Mononuclear cell (primary cell): Measurements from ENCODE around the gene SIAH2. TPM values are rescaled to one million over a fixed set of nuclear protein-coding genes. Genes with fewer than 3 reads are reported as not detected.

Source experiments
- H3K27me3 ChIP-seq: 2 replicates; pipeline ENCODE4 v1.6.0; 2011; ENCODE audit warnings: low read length, control low read depth; ENCODE audit not compliant: insufficient read depth
- H3K4me1 ChIP-seq: 2 replicates; pipeline ENCODE4 v1.5.1; 2011; ENCODE audit warnings: mild to moderate bottlenecking, low read length, control low read depth; ENCODE audit not compliant: insufficient read depth
- H3K4me3 ChIP-seq: 2 replicates; pipeline ENCODE4 v1.5.1; 2011; ENCODE audit warnings: mild to moderate bottlenecking, low read length, moderate library complexity
- H3K9me3 ChIP-seq: 2 replicates; pipeline ENCODE4 v1.5.1; 2011; ENCODE audit warnings: low read depth, mild to moderate bottlenecking, control low read depth, low read length
- total RNA-seq: library from RNA; depleted of rRNA; stranded (reverse); fragments of >200 nt; gene quantifications from one replicate; pipeline ENCODE4 v1.2.3, GENCODE V29; 2012

SIAH2 gene
- total RNA-seq, 1 donor, result 44.0 TPM

GRCh38 chr3:150747886-150748683 is 14.9 kb downstream of the SIAH2 start:
- no peaks in the 10 kb centered on the region for H3K27me3 ChIP-seq
- H3K4me3 ChIP-seq, result no peak overlapping the region
- peaks cover 38% of the 10 kb centered on the region for H3K4me1 ChIP-seq
- H3K9me3 ChIP-seq, result no peaks in the 10 kb centered on the region

- no peaks in the 10 kb centered on the region for H3K9me3 ChIP-seq
- no peaks in the 10 kb centered on the region for H3K27me3 ChIP-seq
- peaks cover 33% of the 10 kb centered on the region for H3K4me1 ChIP-seq
- H3K4me3 ChIP-seq, result no peak overlapping the region
These were observed 16.0 kb downstream of the SIAH2 start for GRCh38 chr3:150746791-150747590.

DNA sequence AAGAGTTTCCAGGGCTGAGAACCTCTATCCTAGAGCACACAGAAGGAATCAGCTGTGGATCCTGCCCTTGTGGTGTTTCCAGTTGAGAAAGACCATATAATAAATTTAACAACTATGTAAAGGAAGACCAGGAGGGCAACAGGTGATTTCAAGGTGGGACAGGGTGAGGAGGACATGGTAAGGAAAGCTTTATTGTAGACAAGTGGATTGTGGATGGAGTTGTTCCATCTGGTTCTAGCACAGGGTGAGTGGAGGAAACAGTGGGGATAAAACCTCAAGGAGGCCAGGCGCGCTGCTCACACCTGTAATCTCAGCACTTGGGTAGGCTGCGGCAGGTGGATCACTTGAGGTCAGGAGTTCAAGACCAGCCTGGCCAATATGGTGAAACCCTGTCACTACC is 17.1 kb downstream of the SIAH2 start:
- Histone ChIP-seq H3K4me1 (peaks cover 23% of the 10 kb centered on the region), H3K27me3 (no peaks in the 10 kb centered on the region), H3K4me3 (no peak overlapping the region), H3K9me3 (no peaks in the 10 kb centered on the region)

DNA sequence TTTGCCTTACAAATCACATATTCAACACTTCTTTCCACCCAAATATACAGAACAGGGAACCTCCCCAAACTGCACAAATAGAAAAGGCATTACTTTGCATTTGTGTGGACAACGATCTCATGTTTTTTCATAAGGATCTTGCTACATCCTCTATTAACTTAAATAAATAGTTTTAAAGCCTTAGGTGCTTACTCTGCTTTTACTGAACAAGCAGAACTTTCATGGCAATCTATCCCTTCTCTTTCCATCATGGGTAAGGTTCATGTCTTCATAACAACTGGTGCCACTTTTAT is 18.1 kb downstream of the SIAH2 start:
- Histone ChIP-seq H3K4me3 (no peak overlapping the region), H3K9me3 (no peaks in the 10 kb centered on the region), H3K4me1 (peaks cover 33% of the 10 kb centered on the region), H3K27me3 (no peaks in the 10 kb centered on the region)

DNA sequence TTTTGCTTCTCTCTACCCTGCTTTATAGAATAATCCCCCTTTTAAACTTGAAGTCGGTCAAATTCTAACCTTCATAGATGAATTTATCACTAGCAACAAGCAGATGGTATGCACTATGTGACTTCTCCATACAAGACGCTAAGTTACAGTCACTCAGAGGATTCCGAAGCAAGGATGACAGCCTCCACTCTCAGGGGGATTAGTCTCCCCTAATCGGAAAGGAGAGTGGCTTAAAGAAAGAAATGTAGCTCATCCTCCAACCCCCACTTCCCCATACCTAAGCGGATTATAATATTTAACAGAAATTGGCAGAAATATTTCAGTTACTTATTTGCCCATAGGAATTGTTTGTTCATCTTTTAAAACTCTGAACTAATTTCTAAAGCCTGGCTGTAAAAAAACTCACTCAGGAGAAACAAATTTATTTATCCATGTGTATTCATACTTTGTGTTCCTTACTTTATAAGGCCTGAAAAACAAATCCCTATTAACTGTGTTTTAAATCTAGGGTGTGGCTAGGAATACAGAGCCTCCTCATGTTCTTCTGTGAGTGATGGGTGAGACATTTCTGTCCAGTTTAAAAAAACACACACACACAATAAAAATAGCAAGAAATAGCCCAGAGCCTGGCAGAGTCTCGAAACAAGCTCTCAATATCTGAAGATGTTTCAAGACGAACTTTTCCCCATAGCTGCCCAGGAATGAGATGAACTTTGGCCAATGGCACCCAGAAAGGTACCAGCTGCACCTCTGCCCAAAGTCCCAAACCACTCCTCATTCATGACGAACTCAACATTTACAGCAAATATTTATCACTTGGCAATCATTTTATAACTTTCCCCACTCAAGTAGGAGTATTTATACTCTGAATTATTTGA is 18.7 kb downstream of the SIAH2 start:
- Histone ChIP-seq H3K4me3 (no peak overlapping the region), H3K4me1 (peaks cover 38% of the 10 kb centered on the region)

GRCh38 chr3:150743508-150743907 is 19.5 kb downstream of the SIAH2 start:
- Histone ChIP-seq H3K9me3 (no peaks in the 10 kb centered on the region), H3K4me3 (no peak overlapping the region), H3K27me3 (no peaks in the 10 kb centered on the region), H3K4me1 (peaks cover 39% of the 10 kb centered on the region)

More for the DNA sequence above, 18.7 kb downstream of the SIAH2 start:
- no peaks in the 10 kb centered on the region for H3K27me3 ChIP-seq
- H3K9me3 ChIP-seq, result no peaks in the 10 kb centered on the region

GRCh38 chr3:150742679-150743078 is 20.3 kb downstream of the SIAH2 start:
- no peak overlapping the region for H3K4me3 ChIP-seq

DNA sequence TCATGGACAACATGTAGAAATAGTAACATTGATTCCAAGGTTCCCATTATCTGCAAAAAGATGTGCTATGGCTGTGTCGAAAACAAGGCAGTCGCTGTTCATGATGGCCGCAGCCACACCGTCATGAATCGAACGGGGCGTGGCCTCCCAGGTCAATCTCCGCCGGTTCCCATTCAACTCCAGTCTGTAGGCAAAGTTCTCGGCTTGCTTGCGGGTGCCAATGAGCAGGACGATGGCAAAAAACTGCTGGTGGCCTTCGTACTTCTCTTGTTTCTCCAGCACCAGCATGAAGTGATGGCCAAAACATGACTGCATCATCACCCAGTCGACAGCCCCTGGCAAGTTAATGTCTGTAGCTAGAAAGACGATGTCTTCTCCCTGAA is 20.8 kb downstream of the SIAH2 start:
- no peaks in the 10 kb centered on the region for H3K9me3 ChIP-seq
- peaks cover 39% of the 10 kb centered on the region for H3K4me1 ChIP-seq

More at GRCh38 chr3:150742679-150743078, 20.3 kb downstream of the SIAH2 start:
- H3K9me3 ChIP-seq, result no peaks in the 10 kb centered on the region
- no peaks in the 10 kb centered on the region for H3K27me3 ChIP-seq
- H3K4me1 ChIP-seq, result peaks cover 39% of the 10 kb centered on the region

DNA sequence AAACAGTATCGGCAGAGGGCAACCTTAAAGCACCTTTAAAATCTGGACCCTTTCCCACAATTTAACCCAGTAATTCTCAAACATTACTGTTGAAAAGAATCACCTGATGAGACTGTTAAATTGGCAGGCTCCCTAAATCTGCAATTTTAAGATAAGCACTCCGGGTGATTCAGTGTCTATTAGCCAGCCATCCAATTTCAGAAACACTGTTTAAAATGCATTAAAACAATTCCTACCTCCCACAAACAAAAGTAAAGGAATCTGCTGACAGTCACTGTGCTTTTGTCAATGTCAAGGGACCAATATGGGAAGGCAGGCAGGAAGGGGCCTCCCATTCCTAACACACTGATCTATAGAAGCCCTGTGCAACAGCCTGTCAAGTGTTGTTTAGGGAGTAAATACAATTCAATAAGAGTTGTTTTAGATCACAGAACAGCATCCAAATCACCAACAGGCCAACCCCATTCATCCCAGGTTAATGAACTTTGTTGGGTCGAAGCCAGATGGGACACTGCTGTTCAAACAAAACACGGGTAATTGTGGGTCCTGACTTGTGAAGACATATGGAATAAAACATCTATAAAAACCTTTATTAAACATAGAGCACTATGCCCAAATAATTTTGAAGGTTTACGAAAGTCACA is 21.4 kb downstream of the SIAH2 start:
- no peaks in the 10 kb centered on the region for H3K27me3 ChIP-seq
- no peaks in the 10 kb centered on the region for H3K9me3 ChIP-seq
- peaks cover 37% of the 10 kb centered on the region for H3K4me1 ChIP-seq
- H3K4me3 ChIP-seq, result no peak overlapping the region

More for the DNA sequence above, 20.8 kb downstream of the SIAH2 start:
- Histone ChIP-seq H3K4me3 (no peak overlapping the region), H3K27me3 (no peaks in the 10 kb centered on the region)

DNA sequence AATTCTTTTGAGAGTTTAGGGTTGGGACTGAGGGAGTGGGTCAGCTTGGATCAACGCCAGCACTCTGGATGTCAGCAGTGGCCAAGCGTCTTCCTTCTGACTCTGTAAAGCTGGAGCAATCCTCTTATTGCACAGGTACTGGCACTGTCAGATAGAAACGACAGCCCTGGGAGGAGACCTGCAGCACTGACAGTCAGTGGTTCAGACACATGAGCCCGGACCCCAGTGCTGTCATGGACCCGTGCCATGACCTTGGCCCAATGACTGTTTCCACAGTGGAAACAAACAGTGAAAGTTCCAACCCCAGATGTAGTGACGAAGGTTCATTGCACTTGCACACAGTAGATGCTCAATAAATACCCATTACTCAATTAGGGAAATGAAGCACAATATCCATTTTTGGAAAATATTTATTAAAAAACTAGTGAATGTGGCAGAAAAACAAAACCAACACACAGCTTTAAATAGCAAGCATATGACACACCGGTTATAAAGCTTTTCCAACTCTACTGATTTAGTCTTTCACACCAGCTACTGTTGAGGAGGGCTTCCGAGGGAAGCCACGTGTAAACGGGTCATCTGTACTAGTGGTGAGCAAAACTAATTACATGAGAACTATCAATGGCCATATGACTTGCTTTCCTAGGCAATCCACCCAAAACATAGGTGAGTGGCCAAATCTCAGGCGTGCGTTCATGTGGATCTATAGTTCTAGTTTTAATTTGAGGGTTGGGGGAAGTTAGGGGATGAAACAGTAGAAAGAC is 22.1 kb downstream of the SIAH2 start:
- H3K9me3 ChIP-seq, result no peaks in the 10 kb centered on the region
- no peak overlapping the region for H3K4me3 ChIP-seq
- no peaks in the 10 kb centered on the region for H3K27me3 ChIP-seq
- peaks cover 37% of the 10 kb centered on the region for H3K4me1 ChIP-seq

DNA sequence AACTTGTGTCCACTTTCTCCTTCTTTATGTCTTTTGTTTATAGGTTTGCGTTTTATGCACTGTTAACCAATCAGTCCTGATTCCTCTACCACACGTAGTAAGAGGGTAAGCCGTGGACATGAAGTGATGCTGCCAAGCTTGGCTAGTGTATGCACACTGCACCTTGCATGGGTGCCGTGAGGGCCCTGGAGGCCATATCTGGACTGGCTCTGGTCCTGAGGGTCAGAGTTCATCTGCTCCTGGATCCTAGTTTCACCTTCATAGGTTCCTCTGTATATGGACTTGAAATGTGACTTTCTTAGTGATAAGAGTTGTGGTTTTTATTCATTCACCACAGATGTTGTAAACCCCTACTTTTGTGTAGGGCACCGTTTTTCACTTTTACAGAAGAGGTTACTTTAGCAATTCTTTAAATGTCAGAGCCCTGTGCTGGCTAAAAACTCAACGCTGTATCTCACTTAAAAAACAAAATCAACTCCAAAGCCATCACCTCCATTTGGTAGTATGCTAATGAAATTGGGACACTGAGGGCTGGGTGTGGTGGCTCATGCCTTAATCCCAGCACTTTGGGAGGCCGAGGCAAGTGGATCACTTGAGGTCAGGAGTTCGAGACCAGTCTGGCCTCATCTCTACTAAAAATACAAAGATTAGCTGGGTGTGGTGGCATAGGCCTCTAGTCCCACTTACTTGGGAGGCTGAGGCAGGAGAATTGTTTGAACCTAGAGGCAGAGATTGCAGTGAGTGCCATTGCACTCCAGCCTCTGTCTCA is 22.9 kb downstream of the SIAH2 start:
- no peak overlapping the region for H3K4me3 ChIP-seq
- H3K27me3 ChIP-seq, result no peaks in the 10 kb centered on the region
- H3K9me3 ChIP-seq, result no peaks in the 10 kb centered on the region
- H3K4me1 ChIP-seq, result peaks cover 37% of the 10 kb centered on the region

- H3K4me3 ChIP-seq, result no peak overlapping the region
- H3K4me1 ChIP-seq, result peaks cover 37% of the 10 kb centered on the region
- no peaks in the 10 kb centered on the region for H3K27me3 ChIP-seq
- no peaks in the 10 kb centered on the region for H3K9me3 ChIP-seq
These were observed 23.6 kb downstream of the SIAH2 start for GRCh38 chr3:150739200-150739863.

- Histone ChIP-seq H3K9me3 (no peaks in the 10 kb centered on the region), H3K4me3 (no peak overlapping the region), H3K4me1 (peaks cover 37% of the 10 kb centered on the region), H3K27me3 (no peaks in the 10 kb centered on the region)
These were observed 24.3 kb downstream of the SIAH2 start for GRCh38 chr3:150738688-150739087.
